ENCODE results near the gene CD44.

GRCh38 chr11:35151241-35151640 lies 12.3 kb downstream of the CD44 start:
- TF ChIP-seq, protein P1, sequence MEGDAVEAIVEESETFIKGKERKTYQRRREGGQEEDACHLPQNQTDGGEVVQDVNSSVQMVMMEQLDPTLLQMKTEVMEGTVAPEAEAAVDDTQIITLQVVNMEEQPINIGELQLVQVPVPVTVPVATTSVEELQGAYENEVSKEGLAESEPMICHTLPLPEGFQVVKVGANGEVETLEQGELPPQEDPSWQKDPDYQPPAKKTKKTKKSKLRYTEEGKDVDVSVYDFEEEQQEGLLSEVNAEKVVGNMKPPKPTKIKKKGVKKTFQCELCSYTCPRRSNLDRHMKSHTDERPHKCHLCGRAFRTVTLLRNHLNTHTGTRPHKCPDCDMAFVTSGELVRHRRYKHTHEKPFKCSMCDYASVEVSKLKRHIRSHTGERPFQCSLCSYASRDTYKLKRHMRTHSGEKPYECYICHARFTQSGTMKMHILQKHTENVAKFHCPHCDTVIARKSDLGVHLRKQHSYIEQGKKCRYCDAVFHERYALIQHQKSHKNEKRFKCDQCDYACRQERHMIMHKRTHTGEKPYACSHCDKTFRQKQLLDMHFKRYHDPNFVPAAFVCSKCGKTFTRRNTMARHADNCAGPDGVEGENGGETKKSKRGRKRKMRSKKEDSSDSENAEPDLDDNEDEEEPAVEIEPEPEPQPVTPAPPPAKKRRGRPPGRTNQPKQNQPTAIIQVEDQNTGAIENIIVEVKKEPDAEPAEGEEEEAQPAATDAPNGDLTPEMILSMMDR (conservative IDR thresholded peaks at IDR 0.05 in 1 of 2, IDR thresholded peaks at IDR 0.05 in 1 of 2; ENCODE audit: low read depth in 1 of 2, low read length in 2 of 2): no peak
- TF ChIP-seq EZH2 (IDR thresholded peaks at IDR 0.05; ENCODE audit: low read length, missing control alignments): no peak
